NB4 (cell line): ENCODE results near the gene SCN1A.

ENCODE experiments used
- DNase-seq: peaks from one replicate; pipeline ENCODE4 v3.0.0; 2010; ENCODE audit warnings: low read depth
- H3K4me3 ChIP-seq: one replicate; pipeline ENCODE4 v1.5.1; 2011; ENCODE audit warnings: mild to moderate bottlenecking, low read depth, low read length, moderate library complexity
- CTCF ChIP-seq: IDR thresholded peaks from one replicate; pipeline ENCODE4 v1.5.1; 2012; ENCODE audit warnings: low read depth, low read length
- MAX ChIP-seq: IDR thresholded peaks from 2 replicates; pipeline ENCODE4 v1.6.1; 2011; ENCODE audit warnings: low read depth, low read length
- MYC ChIP-seq: IDR thresholded peaks from 2 replicates; pipeline ENCODE4 v1.6.1; 2011; ENCODE audit warnings: low read depth, low read length
- POLR2A ChIP-seq: IDR thresholded peaks from 2 replicates; pipeline ENCODE4 v1.6.1; 2011; ENCODE audit warnings: mild to moderate bottlenecking; ENCODE audit not compliant: insufficient read length; ENCODE audit errors: extremely low read depth

The SCN1A gene

GRCh38 chr2:166118180-166118579 is 9.6 kb downstream of the SCN1A start:
- H3K4me3 ChIP-seq: no peak overlapping the region
- DNase-seq: no peak
- TF ChIP-seq MYC (no peak), CTCF (no peak), MAX (no peak), POLR2A (no peak)

GRCh38 chr2:166117491-166117890 is 10.3 kb downstream of the SCN1A start:
- TF ChIP-seq MYC: no peak
- no peak for TF ChIP-seq MAX
- TF ChIP-seq POLR2A: no peak
- TF ChIP-seq CTCF: no peak
- no peak overlapping the region for H3K4me3 ChIP-seq
- no peak for DNase-seq

- H3K4me3 ChIP-seq: no peak overlapping the region
- no peak for DNase-seq
- TF ChIP-seq POLR2A (no peak), CTCF (no peak), MAX (no peak), MYC (no peak)
Measured at GRCh38 chr2:166115589-166115988, 12.2 kb downstream of the SCN1A start.

GRCh38 chr2:166112193-166112605 is 15.6 kb downstream of the SCN1A start:
- no peak for DNase-seq
- TF ChIP-seq POLR2A (no peak), MAX (no peak), MYC (no peak), CTCF (no peak)
- H3K4me3 ChIP-seq: no peak overlapping the region

- DNase-seq: peak; percentile 58
- H3K4me3 ChIP-seq: no peak overlapping the region
- TF ChIP-seq POLR2A: no peak
- peak; percentile 66 for TF ChIP-seq CTCF
- no peak for TF ChIP-seq MAX
Measured at GRCh38 chr2:166106431-166107015, 21.3 kb downstream of the SCN1A start.

- TF ChIP-seq CTCF: no peak
- H3K4me3 ChIP-seq: no peak overlapping the region
- no peak for DNase-seq
Measured at GRCh38 chr2:166104773-166105172, 23.0 kb downstream of the SCN1A start.
